EL (cell line): ENCODE results near the gene MBNL3.
"Not testable (repeated sequence)": the region's sequence is repeated elsewhere in the genome, so short reads cannot be mapped to it uniquely, and the experiment has no call there.

Experiments used
- DNase-seq: peaks from one replicate; pipeline ENCODE4 v3.0.0-alpha.2; 2016

Gene MBNL3

DNA sequence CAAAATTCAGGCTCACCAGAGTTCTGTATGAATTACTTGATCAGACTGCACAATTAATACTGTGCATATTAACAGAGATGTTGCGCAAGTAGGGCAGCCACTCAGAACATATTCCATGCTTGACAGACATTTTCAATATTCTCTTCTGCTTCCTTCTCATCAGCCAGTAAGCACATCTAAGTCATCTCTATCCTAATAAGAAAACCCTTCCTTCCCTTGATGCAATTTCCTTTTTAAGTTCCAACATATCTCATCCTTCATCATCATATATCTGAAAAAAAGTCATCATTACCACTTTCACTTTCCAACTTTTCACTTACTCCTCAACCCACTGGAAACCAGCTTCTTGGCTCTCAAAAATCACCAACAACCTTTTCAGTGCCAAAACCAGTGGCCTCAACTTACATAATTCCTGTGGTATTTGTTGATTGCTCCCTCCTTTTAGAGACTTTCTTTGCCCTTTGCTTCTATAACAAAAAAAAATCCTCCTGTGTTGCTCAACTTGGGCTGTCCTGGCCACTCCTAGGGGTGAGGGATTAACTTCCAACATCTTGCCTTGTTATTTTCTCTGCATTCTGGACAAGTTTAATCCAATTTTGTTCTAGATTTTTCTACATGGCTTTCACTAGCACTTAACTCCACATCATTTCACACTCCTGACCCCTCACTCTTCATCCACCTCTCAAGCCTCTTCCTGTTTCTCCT lies 14.1 kb downstream of the MBNL3 start:
- no peak for DNase-seq

DNA sequence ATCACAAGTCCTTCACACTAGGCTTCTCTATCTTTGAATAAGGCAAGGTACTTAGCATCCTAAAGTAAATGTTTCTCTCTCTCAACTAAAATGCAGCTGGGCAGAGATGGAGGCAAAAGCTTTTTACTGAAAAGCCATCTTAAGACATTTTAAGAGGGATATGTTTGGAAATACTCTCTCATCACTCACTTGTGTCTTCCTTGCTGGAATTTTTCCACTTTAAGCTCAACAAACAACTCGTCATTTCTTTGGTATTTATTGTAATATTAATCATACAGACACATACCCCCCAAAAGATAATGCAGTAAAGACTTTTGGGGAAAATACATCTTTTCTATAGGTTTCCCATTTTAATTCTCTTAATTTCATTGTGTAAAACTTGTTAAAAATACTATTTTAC lies 16.4 kb downstream of the MBNL3 start:
- no peak for DNase-seq

DNA sequence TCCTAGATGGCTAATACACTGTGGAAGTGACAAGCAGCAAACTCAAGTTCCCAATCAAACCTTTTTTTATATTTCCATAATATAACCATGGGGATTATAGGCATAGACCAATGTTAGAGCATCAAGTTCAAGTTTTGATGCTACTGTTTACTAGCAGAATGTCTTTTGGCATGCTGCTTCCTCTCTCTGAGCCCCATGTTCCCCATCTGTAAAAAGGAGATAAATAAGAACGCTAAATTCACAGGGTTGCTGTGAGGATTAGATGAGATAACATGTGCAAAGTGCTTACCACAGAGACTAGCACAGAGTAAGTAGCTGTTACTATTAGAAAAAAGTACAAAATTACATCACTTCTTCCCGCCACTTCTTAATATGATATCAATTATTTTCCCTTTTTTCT lies 18.0 kb downstream of the MBNL3 start:
- no peak for DNase-seq

DNA sequence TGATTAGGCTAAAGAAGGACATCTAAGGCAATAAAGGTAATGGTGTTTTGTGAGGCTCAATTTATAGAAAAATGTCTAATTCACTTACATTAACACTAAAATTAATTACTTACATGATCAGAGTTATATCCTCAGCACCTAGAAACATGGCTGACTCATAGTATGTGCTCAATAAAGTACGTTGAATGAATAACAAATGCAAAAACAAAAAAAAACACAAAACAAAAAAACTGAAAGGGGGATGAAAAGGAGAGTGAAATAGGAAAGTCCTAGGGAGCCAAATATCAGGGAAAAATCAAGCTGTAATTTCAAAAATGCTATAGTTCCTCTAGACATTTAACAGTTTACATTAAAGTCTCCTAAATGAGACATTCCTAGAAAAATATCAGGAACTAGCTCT lies 18.7 kb downstream of the MBNL3 start:
- DNase-seq = no peak

DNA sequence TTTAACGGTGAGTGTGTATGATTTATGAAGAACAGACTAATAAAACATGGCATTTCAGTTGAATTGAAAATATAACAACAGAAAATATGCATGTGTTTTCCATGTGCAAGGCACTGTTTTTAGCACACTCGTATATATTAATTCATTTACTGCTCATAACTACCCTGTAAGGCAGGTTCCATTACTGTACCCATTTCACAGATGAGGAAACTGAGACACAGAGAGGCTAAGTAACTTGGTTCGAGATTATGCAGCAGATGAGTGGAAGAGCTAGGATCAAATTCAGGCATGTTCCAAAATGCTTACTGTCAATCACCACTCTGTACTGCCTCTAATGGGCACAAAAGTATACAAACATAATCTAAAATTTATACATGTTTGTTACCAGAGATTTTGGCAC lies 20.4 kb downstream of the MBNL3 start:
- DNase-seq = no peak

DNA sequence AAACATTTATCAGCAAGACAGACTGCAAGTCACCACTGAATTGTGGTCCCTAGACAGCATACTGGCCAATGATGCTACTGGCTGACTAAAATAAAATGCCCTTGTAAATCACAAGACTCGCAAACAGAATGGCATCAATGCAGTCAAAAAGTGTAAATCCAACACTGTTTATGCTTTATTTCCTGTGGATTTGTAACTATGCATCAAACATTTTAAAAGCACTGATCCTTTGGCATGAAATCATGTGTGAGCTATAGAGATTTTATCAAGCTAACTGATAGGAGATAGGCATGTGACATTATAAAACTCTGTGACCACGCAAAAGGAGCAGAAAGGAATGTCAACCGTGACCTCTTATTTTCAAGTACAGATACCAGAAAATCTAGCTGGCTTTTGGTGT lies 20.8 kb downstream of the MBNL3 start:
- DNase-seq = no peak

DNA sequence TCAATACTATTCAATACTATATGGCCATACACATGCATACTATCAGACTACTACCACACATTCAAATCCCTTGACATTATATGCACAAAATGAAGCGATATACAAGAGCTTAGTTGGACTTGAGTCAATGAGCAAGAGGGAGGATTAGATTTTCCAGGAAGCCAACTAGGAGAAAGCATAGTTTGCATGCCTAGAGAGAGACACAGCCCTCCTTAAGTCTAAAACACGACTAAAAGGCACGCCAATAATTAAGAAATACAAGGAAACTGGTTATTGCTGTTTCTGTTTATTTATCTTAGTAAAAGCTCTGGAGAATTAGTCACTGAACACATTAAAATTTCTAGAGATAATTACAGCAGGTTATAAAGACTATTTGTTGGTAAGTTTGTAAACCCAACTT lies 21.8 kb downstream of the MBNL3 start:
- no peak for DNase-seq

DNA sequence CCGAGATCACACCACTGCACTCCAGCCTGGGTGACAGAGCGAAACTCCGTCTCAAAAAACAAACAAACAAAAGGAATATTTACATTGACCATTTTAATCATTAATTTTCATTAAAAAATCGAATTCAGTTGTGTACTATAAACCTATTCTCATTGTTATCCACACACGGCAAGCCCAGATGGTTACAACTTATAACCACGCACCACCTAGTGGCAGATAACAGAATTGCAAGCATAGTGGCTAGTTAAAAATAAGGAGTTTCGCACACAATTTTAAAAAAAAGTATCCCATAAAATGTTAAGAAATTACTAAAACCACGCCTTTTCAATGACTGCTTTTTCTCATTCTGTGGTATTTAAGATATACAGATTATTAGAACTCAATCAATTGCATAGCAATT lies 25.4 kb downstream of the MBNL3 start:
- DNase-seq = no peak

DNA sequence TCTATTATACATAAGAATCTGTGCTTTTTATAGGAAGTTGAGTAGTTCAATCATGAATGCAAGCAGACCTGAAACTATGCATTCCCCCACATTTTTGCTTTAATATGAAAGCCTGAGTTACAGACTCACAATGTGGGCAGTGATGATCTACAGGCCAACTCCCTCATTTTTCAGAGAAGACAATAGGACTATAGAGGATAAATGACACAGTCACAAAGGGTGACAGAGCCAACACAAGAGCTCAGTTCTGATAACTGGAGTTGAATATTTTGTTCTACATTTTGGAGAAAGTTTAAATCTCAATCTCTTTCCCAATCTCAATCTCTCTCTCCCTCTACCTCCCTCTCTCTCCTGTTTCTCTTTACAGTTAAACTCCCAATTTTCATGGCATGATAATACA lies 27.0 kb downstream of the MBNL3 start:
- DNase-seq = no peak

DNA sequence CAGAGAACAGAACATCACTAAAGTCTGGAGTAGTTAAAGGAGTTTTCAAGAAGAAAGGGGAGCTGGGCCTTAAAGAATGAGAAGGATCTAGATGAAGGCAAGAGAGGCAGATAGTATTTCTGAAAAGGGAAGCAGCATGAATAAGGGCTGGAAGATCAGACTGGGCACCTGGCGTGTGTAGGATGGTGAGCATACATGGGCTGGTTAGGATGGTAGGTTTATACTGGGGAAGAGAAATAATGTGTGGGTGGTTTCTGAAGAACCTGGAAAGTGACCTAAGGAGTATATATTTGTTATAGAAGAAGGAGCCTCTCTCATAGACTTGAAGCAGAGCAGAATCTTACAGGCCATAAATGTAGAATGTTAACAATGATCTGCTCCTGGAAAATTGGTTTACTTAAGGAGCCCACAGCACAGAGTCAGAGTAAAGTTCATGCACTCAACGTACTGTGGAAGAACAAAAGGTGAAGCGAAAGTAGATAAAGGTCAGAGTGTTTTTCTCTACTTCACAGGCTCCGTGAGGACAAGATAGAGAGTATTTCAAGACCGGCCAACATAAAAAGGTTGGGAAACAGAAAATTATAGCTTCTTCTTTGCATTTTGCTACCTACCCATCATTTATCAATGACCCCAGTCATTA lies 35.8 kb downstream of the MBNL3 start:
- no peak for DNase-seq

DNA sequence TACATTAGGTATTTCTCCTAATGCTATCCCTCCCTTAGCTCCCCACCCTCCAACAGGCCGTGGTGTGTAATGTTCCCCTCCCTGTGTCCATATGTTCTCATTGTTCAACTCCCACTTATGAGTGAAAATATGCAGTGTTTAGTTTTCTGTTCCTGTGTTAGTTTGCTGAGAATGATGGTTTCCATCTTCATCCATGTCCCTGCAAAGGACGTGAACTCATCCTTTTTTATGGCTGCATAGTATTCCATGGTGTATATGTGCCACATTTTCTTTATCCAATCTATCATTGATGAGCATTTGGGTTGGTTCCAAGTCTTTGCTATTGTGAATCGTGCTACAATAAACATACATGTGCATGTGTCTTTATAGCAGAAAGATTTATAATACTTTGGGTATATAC lies 42.9 kb downstream of the MBNL3 start:
- DNase-seq = not testable (repeated sequence)

DNA sequence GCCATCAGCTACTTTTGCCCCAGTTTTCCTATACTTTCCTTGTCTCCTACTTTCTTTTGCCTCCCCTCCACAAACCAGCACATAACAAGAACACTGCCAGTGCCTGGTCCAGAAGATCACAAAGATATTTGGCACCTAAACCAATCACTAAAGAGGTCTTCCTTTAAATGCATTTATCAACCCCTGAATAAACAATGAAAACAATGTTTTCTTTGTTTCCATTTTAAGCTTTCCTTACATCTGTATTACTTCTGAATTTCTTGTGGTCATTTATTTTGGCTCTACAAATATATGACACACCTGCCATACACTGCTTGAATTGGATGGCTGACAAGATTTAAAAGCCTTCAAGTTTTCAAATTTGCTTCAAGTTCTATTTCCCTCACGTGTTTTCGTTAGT lies 43.9 kb downstream of the MBNL3 start:
- no peak for DNase-seq

DNA sequence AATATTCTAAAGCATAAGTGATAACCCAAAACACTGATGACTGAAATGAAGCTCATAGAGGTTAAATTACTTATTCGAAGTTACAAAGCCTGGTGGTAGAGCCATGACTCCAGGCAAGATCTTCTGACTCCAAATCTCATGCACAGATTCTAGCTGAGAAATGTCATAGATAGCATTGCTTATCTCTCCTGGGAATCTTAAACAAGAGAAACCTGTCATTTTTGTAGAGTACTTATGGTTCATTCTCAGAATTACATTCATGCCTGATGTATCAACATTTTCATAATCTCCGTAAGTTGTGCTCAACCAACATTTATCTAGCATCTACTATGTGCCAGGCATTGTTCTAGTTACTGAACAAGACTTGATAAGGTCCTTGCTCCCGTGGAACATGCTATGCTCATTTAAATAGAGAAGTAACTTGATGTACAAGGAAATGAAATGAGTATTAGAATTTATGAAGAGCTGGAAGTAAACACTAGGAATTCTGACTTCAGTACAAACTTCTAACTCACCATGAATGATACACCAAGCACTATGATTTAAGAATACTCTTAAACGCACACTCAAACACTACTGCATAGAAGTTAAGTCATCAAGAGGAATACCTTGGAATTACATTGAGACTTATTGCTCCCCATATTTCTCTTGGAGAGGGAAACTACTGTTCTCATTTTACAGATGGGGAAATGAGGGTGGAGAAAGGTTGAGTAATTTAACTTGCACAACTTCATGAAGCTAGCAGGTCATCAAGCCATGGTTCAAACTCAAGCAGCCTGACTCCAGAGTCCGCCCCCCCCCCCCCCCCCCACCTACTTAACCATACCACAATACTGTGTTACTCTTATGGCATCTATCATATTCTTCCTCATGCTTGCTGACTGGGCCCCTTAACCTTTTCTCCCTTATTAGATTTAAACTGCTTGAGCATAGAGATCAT lies 45.4 kb downstream of the MBNL3 start:
- DNase-seq = no peak

DNA sequence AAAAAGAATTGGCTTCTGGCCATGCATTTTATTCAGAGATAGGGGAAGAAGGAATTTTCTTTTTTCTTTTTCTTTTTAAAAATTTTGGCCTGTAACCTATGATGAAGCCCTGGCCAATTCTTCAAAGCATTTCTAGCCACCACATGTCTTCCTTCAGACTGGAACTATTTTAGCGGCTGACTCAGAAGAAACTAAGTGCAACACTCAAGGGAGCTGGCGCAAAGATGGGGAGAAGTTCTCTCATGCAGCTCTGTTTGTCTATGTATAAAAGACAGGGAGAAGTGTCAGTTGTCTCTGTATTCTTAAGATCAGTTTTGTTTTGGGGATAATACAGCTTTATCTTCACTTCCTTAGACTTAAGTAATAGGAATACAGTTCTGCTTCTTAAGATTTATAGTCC lies 46.1 kb downstream of the MBNL3 start:
- no peak for DNase-seq

DNA sequence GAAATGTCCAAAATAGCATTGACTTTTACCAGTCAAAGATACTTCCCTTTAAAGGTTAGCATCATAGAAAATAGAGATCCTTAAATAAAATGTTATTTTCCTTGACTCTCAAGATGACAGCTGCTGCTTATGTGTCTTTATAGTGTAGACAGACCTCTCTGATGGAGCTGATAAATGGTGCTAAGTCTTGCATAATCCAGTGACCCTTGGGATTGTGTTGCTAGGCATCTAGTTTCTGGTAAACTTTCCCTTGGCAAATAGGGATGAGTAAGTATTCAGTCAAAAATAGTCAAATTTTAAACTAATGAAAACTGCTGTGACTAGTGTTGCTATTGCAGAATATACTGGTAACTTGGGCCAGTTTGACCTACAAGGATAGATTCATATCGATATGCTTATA lies 53.6 kb downstream of the MBNL3 start:
- DNase-seq = no peak

DNA sequence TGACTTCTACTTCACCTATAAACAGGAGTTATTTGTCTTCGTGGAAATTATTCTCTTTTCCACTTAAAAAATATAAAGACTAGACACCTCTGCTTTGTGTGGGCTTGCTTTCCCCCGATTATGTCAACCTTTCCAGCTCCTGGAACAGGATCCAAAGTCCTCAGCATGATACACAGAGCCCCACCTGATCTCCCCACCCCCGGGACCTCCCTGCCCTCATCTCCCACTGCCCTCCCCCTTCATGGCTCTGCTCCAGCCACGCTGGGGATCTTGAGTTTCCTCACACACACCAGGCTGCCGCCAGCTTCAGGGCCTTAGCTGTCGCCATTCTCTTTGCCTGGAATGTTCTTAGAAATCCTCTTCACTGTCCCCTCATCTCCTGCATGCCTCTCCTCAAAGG lies 55.3 kb downstream of the MBNL3 start:
- no peak for DNase-seq

DNA sequence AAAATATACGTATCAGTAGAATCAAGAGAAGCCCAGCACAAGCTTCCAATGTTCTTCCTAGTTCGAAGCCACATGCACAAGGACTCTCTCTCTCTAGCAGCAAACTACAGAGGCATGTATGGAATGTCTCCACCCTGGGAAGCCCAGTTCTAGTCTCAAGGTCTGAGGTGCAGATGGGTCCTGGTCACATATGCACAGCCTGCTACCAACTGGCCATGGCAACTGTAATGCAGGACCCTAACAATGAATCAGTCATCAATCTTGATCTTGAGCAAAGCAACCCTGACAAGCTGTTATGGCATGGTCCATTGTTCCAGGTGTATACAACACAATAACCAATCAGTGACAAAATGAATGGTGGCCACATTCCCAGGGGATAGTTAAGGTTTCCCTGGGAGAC lies 55.8 kb downstream of the MBNL3 start:
- DNase-seq = no peak

DNA sequence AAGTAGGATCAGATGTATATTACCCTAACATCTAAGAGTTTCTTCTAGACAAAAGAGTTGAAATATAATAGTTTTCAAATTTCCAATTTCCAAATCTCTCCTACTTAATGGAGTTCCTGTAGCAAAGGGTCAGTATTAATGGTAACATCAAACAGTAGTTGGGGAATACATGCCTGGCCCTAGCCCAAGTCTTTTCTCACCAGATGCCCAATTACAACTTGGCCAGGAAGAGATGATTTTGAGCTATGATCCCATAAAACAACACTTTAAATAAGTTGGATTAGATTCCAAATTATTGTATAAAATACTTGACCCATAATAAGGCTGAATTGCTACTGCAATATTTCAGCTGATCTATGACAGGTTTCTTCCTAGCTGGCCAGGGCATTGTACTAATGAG lies 59.9 kb downstream of the MBNL3 start:
- no peak for DNase-seq

DNA sequence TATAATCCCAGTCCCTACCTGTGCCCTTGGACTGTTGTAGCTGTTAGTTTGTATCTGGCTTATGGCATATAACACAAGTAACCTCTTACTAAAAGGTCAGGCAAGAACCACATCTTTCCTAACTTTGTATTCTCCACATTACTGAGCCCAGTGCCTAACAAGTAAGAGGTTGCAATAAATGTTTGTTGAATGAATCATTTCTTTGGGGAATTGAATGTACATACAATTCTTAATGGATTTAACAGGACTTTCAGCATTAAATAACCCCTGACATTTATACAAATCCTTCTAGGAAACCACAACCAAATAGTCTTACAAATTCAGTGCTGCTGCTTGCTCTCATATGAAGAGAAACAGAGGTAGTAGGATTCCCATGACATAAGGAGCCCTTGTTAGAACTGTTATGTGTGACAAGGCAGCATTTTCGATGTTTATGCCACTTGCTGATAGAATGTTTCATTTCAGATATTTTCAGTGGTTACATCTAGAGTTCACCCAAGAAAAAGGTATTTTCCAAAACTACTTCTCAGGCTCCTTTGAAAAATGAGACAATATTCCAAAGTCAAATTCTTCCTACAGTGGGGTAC lies 62.0 kb downstream of the MBNL3 start:
- peak; percentile 21 for DNase-seq

DNA sequence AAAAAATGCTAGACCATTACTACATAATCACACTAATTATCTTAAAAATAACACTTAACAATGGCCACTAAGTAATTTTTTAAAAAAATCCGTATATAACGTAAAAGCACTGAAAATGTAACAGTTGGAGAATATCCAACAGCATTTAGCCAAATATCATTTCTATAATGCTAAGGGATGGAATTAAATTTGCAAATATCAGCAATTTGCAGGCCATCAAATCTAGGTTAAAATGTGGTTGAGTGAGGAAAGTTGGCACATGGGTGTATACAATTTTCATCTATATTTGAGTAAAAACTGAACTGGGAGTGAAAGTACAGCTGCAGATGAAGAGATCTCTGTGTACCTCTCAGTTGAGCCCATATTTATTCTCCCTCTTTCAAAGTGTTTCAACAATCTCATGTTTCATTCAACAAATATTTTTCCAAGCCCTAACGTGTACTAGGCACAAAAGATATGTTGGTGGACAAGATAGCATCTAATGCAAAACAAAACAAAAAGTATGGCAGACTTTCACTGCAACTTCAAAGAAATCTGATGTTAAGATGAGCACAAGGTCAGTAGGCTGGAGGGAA lies 63.0 kb downstream of the MBNL3 start:
- DNase-seq = no peak

DNA sequence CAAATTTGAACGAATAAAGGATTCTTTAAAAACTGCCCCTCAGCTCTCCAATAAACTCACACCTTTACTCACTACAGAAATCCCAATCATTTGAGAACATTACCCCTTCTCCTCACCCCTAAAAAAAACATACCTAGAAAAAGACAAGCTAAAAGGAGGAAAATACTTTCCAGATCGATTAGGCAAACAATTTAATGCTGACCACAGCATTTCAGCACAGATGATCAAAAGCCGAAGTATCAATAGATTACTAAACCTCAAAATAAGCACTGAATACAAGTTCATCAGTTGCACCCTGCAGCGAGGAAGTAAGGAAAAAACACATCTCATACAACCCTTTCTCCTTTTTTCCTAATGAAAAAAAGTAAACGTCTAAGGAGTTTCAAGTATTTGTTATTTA lies 65.5 kb downstream of the MBNL3 start:
- DNase-seq = no peak

DNA sequence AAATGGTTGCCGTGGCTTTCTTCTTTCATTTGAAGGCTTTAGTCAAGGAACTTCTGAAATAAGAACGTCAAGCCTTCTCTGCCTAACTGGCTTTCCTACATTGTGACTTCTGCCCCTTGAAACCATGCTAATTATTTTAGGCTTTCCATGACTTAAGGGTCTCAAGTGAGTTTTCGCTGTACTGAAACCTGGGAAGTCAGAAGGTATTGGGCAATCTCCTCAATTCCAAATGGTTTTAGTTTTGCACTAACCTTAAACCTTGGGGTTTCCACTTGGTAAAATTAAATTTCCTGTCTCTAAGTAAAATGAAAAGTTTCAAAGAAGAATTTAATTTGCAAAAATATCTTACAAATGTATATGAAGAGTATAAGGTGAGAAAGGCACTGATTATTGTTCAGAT lies 73.8 kb downstream of the MBNL3 start:
- no peak for DNase-seq

DNA sequence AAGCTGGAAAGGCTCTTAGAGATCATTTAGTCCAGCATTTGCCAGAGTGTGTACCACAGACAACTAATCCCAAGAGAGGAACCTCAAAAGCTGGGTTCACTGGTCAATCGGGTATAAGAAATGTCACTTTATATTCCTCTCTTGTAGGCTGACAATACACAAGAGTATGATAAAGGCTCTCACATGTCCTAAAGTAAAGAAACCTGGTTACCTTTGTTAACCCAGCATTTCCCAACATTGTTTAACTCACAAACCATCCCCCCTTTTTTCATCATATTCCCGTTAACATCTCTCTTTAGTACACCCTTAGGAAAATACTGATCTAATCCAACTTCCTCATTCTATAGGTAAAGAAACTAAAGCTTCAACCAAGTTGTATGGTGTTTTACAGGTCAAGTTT lies 74.4 kb downstream of the MBNL3 start:
- DNase-seq = no peak
